Right ventricle myocardium superior (tissue), 1 donor: ENCODE data around the gene BEX4. TPM values are rescaled to one million over a fixed set of nuclear protein-coding genes. Genes with fewer than 3 reads are reported as not detected.
"Not testable (repeated sequence)": the region's sequence is repeated elsewhere in the genome, so short reads cannot be mapped to it uniquely, and the experiment has no call there.

Source experiments
- ATAC-seq: fragments of 200-7000 bp; cut with Tn5 transposase; one replicate; pipeline ENCODE4 v1.9.1; 2020; ENCODE audit warnings: mild to moderate bottlenecking; ENCODE audit not compliant: poor library complexity
- DNase-seq: peaks from one replicate; pipeline ENCODE4 v3.0.0-alpha.2; 2020
- intact Hi-C: fragments of 100-400 bp; cut with DNase I; formaldehyde crosslinking; loops from one replicate; pipeline ENCODE4 v1.11.2; 2022
- long read RNA-seq: library from polyadenylated mRNA; unstranded; transcript quantifications from one replicate; pipeline ENCODE4 v2.0.0, GENCODE V29; 2021
- total RNA-seq: library from RNA; stranded (reverse); fragmentation: NEBNext Ultra II Directional; extraction: Animal tissue kit (Norgen Biotek cat#: 25700); gene quantifications from one replicate; pipeline ENCODE4 v1.2.1, GENCODE V29; 2021
- donor health status: DM: no; HTN: yes; CAD: no; lungs with severe emphysema.

BEX4 gene
- total RNA-seq = 30.5 TPM
- long read RNA-seq, transcript BEX4-202 (3 exons, 1,328 nt) = major isoform, 48 of 55 reads
- long read RNA-seq, partial matches to known transcripts = 0 of 55 reads
- long read RNA-seq, other reads (novel, unspliced or antisense) = 6 of 55 reads

GRCh38 chrX:103214870-103215424 lies at the start of gene BEX4:
Gene BEX4, plus strand, starts transcription at chrX:103215108. Its CDS starts 1,046 bp downstream, at chrX:103216154.
- intact Hi-C loops = loop anchor here (5.0 to 10.0 kb wide), 2 partner anchors 37 to 250 kb away; no protein-coding TSS in a partner anchor
- peak; percentile 90 for DNase-seq
- peak; percentile 99 for ATAC-seq

DNA sequence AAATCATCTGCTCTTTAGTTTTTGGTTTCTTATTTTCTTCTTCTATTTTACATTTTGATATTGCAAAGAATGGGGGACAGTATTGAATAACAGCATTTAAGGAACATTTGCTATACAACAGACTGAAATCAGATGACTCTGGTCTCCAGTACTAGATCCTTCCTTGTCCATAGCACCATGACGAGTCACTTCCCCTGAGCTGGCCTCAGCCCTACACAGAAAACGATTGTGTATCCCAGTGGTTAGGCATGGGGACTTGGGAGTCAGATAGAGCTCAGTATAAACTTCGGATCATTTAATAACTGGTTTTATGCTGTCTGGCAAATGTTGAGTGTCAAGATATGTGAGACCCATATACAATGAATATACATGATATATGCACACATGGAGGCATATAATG lies 44.7 kb upstream of the BEX4 start:
- intact Hi-C loops = no loop called here
- no peak for ATAC-seq
- DNase-seq = no peak

- DNase-seq (no peak), ATAC-seq (no peak)
- intact Hi-C loops = no loop called here
Measured at GRCh38 chrX:103171353-103171752, 43.6 kb upstream of the BEX4 start.

DNA sequence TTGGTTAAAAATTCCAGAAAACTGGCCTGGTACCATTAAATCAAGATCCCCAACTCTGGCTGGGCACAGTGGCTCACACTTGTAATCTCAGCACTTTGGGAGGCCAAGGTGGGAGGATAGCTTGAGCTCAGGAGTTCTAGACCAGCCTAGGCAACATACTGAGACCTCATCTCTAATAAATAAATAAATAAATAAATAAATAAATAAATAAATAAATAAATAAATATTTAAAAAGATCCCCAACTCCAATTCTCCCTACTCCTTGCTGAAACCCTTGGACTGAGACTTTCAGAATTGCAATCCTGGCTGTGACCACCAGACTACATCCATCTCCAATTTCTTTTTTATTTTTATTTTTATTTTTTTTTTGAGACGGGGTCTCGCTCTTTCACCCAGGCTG lies 39.7 kb upstream of the BEX4 start:
- intact Hi-C loops = loop anchor here (5.0 kb wide), 1 partner anchor 223 kb away; no protein-coding TSS in a partner anchor
- not testable (repeated sequence) for DNase-seq, ATAC-seq

DNA sequence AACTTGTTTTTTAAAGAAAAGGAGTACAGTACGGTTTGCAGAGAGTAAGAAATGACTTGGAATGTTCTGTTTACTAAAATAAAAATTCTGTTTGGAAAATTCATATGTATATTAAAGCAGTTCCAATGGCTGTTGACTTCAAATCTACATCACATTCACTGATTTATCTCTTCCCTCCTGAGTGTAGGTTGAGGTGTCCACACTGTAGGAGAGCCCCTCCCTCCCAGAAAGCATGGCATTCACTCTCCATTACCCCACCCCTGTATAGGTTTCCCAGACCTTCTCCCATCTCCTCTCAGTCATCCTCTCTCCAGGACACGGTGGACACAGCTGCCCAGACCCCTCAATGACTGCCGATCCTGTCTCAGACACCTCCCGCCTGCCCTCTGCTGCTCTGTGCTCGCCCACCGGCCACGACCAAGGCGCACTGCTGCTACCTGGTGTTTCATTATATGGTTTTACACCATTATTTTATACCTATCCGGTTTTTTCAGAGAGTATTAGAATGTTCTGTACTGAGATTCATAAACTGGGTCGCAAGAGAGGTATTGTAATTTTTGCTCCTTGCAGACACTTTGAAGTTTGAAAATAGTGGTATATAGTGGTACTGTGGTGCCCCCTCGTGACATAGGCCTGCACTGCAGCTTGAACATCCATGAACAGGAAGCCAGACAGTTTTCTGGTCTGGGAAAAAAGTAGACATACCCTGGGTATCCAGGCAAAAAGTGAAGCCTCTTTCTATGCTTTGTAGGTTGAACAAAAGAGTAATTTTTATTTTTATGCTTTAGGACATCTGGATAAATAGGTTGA lies 38.8 kb upstream of the BEX4 start:
- ATAC-seq = peak; percentile 58
- intact Hi-C loops = loop anchor here (5.0 kb wide), 1 partner anchor 224 kb away; no protein-coding TSS in a partner anchor
- DNase-seq = peak; percentile 68

GRCh38 chrX:103177556-103177955 lies 37.4 kb upstream of the BEX4 start:
- ATAC-seq = no peak
- intact Hi-C loops = loop anchor here (5.0 kb wide), 1 partner anchor 225 kb away; no protein-coding TSS in a partner anchor
- no peak for DNase-seq

- intact Hi-C loops = no loop called here
- ATAC-seq (no peak), DNase-seq (no peak)
Measured at GRCh38 chrX:103183912-103184311, 31.0 kb upstream of the BEX4 start.

DNA sequence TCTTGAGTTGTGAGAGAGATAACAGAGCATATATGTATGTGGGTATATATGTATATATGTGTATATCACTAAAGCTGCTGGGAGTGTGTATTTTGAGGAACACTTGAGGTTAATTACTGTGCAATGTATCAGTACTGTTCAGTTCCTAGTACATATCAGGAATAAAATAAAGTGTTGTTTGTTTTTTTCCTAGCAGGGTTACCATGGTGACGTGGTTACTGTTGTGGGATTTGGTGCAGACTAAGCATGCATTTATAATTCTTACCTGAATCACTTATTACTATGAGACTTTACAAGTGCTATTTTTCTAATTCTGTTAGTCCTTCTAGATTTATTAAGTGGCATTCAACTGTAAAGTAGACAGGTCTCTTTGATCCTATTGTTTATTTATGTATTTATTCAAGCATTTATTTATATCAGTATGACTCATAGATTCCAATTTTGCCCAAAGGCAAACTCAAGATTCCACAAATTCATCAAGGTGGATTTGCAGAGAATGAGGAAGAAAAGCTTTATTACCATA lies 26.9 kb upstream of the BEX4 start:
- ATAC-seq = no peak
- intact Hi-C loops = no loop called here
- DNase-seq = no peak

DNA sequence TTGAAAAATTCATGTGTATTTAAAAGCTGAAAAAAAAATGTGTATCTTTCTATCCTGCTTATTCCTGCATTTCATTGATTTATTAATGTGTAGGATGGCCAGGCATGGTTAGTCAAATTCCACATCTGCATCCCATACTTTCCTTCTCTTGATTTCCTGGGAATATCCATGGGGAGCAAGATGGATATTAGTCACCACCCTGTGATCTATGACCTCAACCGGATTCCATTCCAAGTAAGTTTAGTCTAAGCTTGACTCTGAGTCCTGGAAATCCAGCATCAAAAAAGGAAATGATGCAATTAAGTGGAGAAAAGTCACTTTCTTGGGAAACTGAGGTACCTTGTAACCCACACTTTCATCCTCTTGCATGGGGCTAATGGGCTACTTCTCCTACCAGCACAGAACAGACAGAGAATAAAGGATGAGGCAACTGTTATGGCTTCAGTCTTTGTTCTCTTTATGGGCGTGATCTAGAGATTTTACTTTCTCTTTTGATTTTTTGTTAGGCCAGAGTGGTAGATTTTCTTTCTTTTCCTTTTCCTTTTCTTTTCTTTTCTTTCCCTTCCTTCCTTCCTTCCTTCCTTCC lies 17.1 kb upstream of the BEX4 start:
- intact Hi-C loops = no loop called here
- DNase-seq = no peak
- no peak for ATAC-seq

GRCh38 chrX:103198668-103199067 lies 16.2 kb upstream of the BEX4 start:
- ATAC-seq, intact Hi-C loops, DNase-seq: not testable (repeated sequence)

DNA sequence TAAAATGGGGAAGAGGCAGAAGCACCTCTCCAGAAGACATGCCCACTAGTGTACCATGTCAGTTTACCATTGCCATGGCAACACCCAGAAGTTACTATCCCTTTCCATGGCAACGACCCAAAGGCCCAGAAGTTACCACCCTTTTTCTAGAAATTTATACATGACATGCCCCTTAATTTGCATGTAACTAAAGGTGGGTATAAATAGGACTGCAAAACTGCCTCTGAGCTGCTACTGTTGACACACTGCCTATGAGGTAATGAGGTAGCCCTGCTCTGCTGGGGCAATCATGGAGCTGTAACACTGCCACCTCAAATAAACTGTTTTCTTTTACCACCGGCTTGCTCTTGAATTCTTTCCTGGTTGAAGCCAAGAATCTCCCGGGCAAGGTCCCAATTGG lies 13.9 kb upstream of the BEX4 start:
- intact Hi-C loops = no loop called here
- DNase-seq = no peak
- no peak for ATAC-seq

GRCh38 chrX:103210056-103210455 lies 4.9 kb upstream of the BEX4 start:
- ATAC-seq (no peak), DNase-seq (no peak)
- intact Hi-C loops = loop anchor here (10.0 kb wide), 1 partner anchor 255 kb away; no protein-coding TSS in a partner anchor

GRCh38 chrX:103211012-103211715 lies 3.7 kb upstream of the BEX4 start:
- intact Hi-C loops = loop anchor here (10.0 kb wide), 1 partner anchor 254 kb away; no protein-coding TSS in a partner anchor
- DNase-seq (no peak), ATAC-seq (no peak)

DNA sequence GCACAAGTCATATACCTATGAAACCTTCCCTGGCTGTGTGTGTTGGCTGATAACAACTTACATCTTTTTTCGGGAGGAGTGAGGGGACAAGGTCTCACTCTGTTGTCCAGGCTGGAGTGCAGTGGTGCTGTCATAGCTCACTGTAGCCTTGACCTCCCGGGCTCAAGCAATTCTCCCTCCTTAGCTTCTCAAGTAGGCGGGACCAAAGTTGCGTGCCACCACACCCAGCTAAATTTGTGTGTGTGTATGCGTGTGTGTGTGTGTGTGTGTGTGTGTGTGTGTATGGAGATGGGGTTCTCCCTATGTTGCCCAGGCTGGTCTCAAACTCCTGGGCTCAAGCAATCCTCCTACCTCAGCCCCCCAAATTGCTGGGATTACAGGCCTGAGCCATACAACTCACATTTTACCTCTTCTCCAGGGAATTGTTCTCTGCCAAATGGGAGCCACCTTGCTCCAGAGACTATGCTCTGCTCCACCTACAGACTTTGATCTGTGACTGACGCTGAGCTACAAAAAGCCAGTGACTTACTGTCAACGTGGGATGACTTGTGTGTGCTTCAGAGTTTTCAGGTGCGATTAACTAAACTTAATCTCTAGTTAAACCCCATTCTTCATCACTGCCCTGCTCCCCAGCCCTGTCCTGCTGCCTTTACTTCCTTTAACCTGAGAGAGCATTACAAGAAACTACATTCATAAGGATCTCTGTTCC lies 2.0 kb upstream of the BEX4 start:
- DNase-seq (no peak), ATAC-seq (no peak)
- intact Hi-C loops = loop anchor here (10.0 kb wide), 1 partner anchor 252 kb away; no protein-coding TSS in a partner anchor

GRCh38 chrX:103215425-103215991 lies 600 bp downstream of the BEX4 start:
- ATAC-seq (peak; percentile 57), DNase-seq (peak; percentile 39)
- intact Hi-C loops = loop anchor here (5.0 to 10.0 kb wide), 2 partner anchors 37 to 249 kb away; no protein-coding TSS in a partner anchor

DNA sequence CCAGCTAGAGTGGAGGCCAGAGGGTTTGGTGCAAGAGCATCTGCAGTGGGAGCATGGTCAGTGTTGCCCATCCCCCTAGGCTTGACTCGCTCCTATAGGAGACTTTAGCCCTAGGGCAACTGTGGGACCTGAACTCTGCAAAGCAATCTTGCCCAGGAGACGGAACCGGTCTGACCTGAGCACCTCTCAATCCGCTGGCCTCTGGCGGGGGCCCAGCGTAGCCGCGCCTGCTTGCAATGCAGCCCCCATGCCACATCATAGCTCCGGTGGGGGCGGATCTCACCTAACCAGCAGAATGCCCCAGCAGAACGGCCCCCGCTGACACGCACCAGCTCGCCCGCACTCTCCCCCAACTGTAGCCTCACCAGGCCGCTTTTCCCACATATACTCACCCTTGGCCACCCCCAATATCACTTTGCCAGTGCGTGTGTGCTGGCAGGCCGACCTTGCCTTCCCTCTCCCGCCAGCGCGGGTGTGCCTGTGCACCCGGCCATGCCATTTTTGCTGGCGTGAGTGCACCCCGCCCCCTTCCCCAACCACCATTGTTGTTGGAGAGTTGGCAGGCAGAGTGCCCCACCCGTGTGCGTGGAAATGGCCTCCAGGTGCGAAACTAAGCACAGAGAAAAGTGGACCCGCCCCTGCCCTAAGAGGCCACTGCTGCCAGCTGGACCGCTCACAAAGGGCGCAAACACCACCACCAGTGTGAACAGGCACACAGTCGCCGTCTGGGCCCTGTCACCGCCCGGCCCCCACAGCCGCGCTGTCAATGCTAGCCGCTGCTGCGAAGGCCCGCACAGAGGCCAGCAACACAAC lies 5.8 kb downstream of the BEX4 start:
- intact Hi-C loops = no loop called here
- peak; percentile 33 for DNase-seq
- ATAC-seq = peak; percentile 41

DNA sequence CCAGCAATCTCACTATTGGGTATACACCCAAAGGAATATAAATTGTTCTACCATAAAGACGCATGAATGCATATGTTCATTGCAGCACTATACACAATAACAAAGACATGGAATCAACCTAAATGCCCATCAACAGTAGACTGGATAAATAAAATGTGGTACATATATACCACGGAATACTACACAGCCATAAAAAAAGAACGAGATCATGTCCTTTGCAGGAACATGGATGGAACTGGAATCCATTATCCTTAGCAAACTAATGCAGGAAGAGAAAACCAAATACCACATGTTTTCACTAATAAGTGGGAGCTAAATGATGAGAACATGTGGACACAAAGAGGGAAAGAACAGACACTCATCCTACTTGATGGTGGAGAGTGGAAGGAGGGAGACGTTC lies 11.0 kb downstream of the BEX4 start:
- DNase-seq, intact Hi-C loops, ATAC-seq: not testable (repeated sequence)
